ENCODE measurements around the gene GRPEL1. TPM values are rescaled to one million over a fixed set of nuclear protein-coding genes. Genes with fewer than 3 reads are reported as not detected.

GRPEL1 gene
- total RNA-seq, 6 experiments from 2014 or later: 30.0 to 49.2 (median 45.3) TPM

- TF ChIP-seq POLR2A (IDR thresholded peaks at IDR 0.05) (no peak), CTCF (IDR thresholded peaks at IDR 0.05) (no peak)
- H3K27me3 ChIP-seq: no peaks in the 10 kb centered on the region
- no peak overlapping the region for H3K27ac ChIP-seq
- H3K4me3 ChIP-seq: no peak overlapping the region
- intact Hi-C loops (cut with DNase I): no loop called here
- DNase-seq (no peak), ATAC-seq (no peak)
- H3K9me3 ChIP-seq: no peaks in the 10 kb centered on the region
- WGBS (ENCODE audit: insufficient coverage, low coverage, low lambda C conversion rate, missing lambda C conversion rate): 68% methylated on average over 5 of the region's 5 CpGs
- peaks cover 0 to 63% (median 8%) of the 10 kb centered on the region in 4 donors for H3K36me3 ChIP-seq
- H3K4me1 ChIP-seq: peaks cover 0 to 11% (median under 1%) of the 10 kb centered on the region in 4 donors
Observed at GRCh38 chr4:7021355-7021754, 46.5 kb downstream of the GRPEL1 start.

GRCh38 chr4:7020856-7021255, 47.0 kb downstream of the GRPEL1 start:
- peaks cover 0 to 16% (median 3%) of the 10 kb centered on the region in 4 donors for H3K4me1 ChIP-seq
- no peak for ATAC-seq
- 95% methylated on average over 9 of the region's 11 CpGs for WGBS (ENCODE audit: insufficient coverage, low coverage, low lambda C conversion rate, missing lambda C conversion rate)
- no peak overlapping the region for H3K27ac ChIP-seq
- no peaks in the 10 kb centered on the region for H3K9me3 ChIP-seq
- no peak for TF ChIP-seq CTCF (IDR thresholded peaks at IDR 0.05)
- TF ChIP-seq POLR2A (IDR thresholded peaks at IDR 0.05): no peak
- H3K27me3 ChIP-seq: no peaks in the 10 kb centered on the region
- intact Hi-C loops (cut with DNase I): no loop called here
- H3K4me3 ChIP-seq: no peak overlapping the region
- no peak for DNase-seq
- peaks cover 0 to 60% (median 8%) of the 10 kb centered on the region in 4 donors for H3K36me3 ChIP-seq

- no peak overlapping the region for H3K27ac ChIP-seq
- WGBS (ENCODE audit: insufficient coverage, low coverage, low lambda C conversion rate, missing lambda C conversion rate): no CpG with 5 or more reads among the region's 2 CpGs
- H3K27me3 ChIP-seq: no peaks in the 10 kb centered on the region
- H3K4me1 ChIP-seq: peaks cover 0 to 21% (median 6%) of the 10 kb centered on the region in 4 donors
- no peaks in the 10 kb centered on the region for H3K9me3 ChIP-seq
- H3K4me3 ChIP-seq: no peak overlapping the region
- peaks cover 0 to 54% (median 8%) of the 10 kb centered on the region in 4 donors for H3K36me3 ChIP-seq
- intact Hi-C loops (cut with DNase I): no loop called here
- DNase-seq (no peak), ATAC-seq (no peak)
- TF ChIP-seq POLR2A (IDR thresholded peaks at IDR 0.05): no peak
- no peak for TF ChIP-seq CTCF (IDR thresholded peaks at IDR 0.05)
Observed at GRCh38 chr4:7020290-7020689, 47.6 kb downstream of the GRPEL1 start.

DNA sequence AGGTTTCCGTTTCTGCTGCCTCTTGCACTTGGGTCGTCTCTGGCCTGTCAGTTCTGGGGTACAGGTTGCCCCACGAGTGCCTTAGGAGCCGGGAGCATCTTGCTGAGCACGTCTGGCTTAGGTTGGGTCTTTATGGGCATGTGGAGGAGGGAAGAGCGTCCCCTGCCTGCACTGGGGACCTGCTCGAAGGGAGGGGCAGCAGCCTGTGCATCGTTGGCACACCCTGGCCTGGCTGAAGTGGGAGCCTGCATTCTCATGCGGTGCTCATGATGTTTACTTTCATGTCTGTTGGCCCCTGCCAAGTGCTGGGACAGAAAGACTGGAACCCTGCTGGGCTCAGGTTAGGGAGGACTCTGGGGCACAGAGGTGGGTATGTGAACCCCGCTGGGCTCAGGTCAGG, 48.5 kb downstream of the GRPEL1 start:
- H3K4me1 ChIP-seq: peaks cover 0 to 27% (median 10%) of the 10 kb centered on the region in 4 donors
- no peaks in the 10 kb centered on the region for H3K27me3 ChIP-seq
- peaks cover 0 to 52% (median 9%) of the 10 kb centered on the region in 4 donors for H3K36me3 ChIP-seq
- DNase-seq (no peak), ATAC-seq (no peak)
- intact Hi-C loops (cut with DNase I): no loop called here
- TF ChIP-seq POLR2A (IDR thresholded peaks at IDR 0.05): no peak
- no peak for TF ChIP-seq CTCF (IDR thresholded peaks at IDR 0.05)
- no peak overlapping the region for H3K27ac ChIP-seq
- WGBS (ENCODE audit: insufficient coverage, low coverage, low lambda C conversion rate, missing lambda C conversion rate): 80% methylated on average over 1 of the region's 10 CpGs
- no peaks in the 10 kb centered on the region for H3K9me3 ChIP-seq
- no peak overlapping the region for H3K4me3 ChIP-seq

GRCh38 chr4:7018281-7018680, 49.6 kb downstream of the GRPEL1 start:
- WGBS (ENCODE audit: insufficient coverage, low coverage, low lambda C conversion rate, missing lambda C conversion rate): 93% methylated on average over 3 of the region's 9 CpGs
- intact Hi-C loops (cut with DNase I): no loop called here
- Histone ChIP-seq H3K9me3 (no peaks in the 10 kb centered on the region), H3K27me3 (no peaks in the 10 kb centered on the region), H3K27ac (no peak overlapping the region), H3K4me3 (no peak overlapping the region), H3K36me3 (peaks cover 0 to 44% (median 4%) of the 10 kb centered on the region in 4 donors), H3K4me1 (peaks cover 0 to 32% (median 12%) of the 10 kb centered on the region in 4 donors)
- DNase-seq (no peak), ATAC-seq (no peak)
- TF ChIP-seq POLR2A (IDR thresholded peaks at IDR 0.05) (no peak), CTCF (IDR thresholded peaks at IDR 0.05) (no peak)
